Activated CD8-positive, alpha-beta memory T cell treated with anti-CD3 and anti-CD28 coated beads for 4 hours (primary cell): Measurements from ENCODE around the gene SPX.

ENCODE experiments used
- DNase-seq, 2 donors: peaks; one replicate each; pipeline ENCODE4 v3.0.0-alpha.2; 2020; ENCODE audit warnings: low read depth in 2 of 2

SPX gene

DNA sequence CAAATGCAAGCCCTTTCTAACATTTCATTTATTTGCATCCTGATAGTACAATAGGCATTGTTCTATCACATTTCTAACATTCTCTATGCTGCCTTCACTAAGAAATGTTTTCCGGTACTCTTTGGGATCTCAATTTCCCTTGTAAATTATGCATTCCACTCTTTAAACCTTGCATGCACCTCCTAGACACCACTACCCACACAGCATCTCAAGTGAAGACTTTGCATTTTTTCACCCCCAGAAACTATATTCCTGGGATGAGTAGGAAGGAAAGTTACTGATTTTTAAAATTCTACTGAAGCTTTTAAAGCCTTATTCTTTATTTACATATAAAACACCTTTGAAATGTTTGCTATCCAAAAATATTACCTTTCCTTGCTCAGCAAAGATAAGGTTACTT, 51.4 kb downstream of the SPX start:
- no peak for DNase-seq

DNA sequence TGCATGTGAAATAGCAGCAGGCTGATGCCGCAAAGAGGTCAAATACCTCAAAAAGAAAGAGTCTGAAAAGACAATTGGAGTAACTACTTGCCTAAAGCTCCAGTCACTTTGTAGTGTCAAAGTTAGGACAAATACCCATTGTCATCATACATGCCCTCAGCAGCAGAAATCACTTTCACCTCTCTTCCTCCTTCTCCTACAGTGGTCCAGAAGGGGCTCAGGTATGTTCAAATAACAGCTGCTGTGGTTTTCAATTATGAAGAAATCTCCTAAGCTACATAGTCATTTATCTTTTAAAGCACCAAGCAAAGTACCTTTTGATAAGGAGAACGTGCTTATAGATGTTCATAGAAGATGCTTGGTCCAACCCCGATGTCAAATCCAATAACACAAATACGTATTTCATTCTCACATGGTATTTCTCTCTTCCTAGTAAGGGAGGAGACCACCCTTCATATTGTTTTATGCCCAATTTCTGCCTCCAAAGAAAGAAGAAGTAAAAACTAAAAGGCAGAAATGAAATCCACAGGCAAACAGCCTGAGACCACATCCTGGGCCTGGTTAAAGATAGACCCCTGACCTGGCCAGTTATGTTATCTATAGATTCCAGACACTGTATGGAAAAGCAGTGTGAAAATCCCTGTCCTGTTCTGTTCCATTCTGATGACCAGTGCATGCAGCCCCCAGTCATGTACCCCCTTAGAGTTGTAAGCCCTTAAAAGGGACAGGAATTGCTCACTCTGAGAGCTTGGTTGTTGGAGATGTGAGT, 54.8 kb downstream of the SPX start:
- DNase-seq = no peak
